ENCODE results near the gene MINAR2. TPM values are rescaled to one million over a fixed set of nuclear protein-coding genes. Genes with fewer than 3 reads are reported as not detected.

The MINAR2 gene
- total RNA-seq, 4 donors from 2014 or later = not detected

DNA sequence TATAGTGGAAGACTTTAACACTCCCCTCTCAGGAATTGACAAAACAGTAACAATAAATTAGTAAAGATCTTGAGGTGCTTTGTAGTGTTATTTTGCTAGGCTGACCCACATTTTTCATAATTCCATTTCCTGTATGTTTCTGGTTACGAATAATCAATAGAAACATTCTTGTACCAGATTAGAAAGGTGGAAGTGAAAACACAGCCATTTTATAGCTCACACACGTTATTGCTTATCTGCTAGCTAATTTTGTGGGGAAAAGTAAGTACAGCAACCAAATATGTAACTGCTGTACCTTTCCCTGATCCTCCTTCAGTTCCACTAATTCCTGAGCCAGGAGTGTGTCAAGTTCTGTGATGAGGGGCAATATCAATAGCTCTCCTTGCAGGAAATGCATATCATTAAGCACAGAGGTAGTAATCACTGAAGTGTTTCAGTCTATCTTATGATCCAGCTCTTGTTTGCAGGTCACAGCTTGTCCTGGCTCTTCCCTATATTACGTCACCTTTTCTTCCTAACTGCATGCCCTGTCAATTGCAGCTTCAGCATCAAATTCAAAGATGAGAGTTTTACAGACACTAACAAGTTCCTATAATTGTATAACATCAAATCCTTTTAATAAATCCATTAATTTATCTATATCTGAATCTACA, 59.4 kb downstream of the MINAR2 start:
- intact Hi-C loops (cut with DNase I; ENCODE audit: low total_unique reads) (no loop called here), in situ Hi-C loops (cut with MboI; ENCODE audit: low pct_ligation_motif_present in 1 of 4, low pct_unique_long_range_greater_than_20kb in 1 of 4, low sequenced_read_pairs in 3 of 4) (no loop called here)
- Histone ChIP-seq H3K9me3 (no peaks in the 10 kb centered on the region), H3K4me1 (no peaks in the 10 kb centered on the region), H3K27ac (no peak overlapping the region), H3K4me3 (no peak overlapping the region), H3K36me3 (no peaks in the 10 kb centered on the region), H3K27me3 (no peaks in the 10 kb centered on the region)
- WGBS, 2 donors (ENCODE audit: low coverage in 1 of 2) = 60 to 69% methylated on average over 2 to 3 of the region's 3 CpGs
- no peak for DNase-seq
- TF ChIP-seq, protein P1, sequence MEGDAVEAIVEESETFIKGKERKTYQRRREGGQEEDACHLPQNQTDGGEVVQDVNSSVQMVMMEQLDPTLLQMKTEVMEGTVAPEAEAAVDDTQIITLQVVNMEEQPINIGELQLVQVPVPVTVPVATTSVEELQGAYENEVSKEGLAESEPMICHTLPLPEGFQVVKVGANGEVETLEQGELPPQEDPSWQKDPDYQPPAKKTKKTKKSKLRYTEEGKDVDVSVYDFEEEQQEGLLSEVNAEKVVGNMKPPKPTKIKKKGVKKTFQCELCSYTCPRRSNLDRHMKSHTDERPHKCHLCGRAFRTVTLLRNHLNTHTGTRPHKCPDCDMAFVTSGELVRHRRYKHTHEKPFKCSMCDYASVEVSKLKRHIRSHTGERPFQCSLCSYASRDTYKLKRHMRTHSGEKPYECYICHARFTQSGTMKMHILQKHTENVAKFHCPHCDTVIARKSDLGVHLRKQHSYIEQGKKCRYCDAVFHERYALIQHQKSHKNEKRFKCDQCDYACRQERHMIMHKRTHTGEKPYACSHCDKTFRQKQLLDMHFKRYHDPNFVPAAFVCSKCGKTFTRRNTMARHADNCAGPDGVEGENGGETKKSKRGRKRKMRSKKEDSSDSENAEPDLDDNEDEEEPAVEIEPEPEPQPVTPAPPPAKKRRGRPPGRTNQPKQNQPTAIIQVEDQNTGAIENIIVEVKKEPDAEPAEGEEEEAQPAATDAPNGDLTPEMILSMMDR (IDR thresholded peaks at IDR 0.05) = no peak
- TF ChIP-seq POLR2AphosphoS5 (IDR thresholded peaks at IDR 0.05) (no peak), EP300 (IDR thresholded peaks at IDR 0.05; ENCODE audit: low read depth) (no peak)

Other genes with a start within 250 kb of the MINAR2 start
- gene CHSY3, start 156.4 kb downstream of the MINAR2 start, total RNA-seq = under 1 TPM; 0.27 to 0.79 (median 0.49) TPM